Measurements from ENCODE around the gene WARS2.

The WARS2 gene

DNA sequence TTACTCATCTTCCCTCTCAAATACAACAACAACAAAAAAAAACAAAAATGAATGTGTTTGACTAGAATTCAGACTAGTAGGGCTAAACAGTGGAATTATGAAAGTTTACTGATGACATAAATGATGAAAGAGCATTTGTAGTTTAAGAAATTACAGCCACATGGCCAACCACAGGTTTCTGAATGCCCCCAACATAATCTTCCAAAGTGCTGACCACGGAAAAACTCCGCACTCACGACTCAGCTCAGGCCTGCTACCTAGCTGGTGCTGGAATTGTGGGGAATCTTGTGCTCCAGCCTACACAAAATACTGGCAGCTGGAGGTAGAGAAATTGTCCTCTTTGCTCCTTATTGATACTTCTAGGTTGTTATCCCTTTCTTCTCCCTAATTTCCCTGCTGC, 128.7 kb downstream of the WARS2 start:
- DNase-seq = no peak

DNA sequence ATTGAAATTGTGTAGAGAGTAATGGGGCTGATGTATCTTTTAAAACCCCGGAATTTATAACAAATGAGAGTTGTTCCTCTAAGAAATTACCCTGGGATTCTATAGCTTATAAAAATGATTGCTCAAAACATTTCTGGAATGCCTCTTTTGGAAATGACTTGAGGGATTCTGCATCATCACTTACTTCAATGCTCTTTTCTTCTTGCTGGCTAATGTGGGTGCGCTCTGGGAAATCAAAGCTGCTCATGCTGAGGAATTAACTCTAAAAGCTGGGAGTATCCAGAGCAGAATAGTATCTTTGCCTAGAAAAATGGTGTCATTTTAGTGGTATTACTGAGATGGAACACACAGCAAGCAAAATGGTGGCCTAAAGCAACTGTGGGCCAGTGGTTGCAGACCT, 129.3 kb downstream of the WARS2 start:
- no peak for DNase-seq

DNA sequence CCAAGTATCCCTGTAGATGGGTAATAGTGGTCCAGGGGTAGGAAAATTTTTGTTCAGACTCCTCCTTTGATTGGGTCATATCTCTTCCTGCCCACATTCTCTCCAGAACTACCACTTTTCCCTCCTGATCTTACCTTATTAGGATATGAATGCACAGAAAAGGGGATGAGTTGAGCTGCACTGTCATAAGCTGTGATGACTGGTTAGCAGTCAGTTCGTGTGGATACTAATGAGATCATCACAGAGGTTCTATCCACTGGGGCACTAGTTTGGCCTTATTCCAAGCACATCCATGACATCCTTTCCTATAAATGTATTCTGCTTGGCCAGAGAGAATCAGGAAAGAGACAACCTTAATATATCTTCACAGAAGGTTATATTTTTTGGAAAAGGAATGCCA, 130.3 kb downstream of the WARS2 start:
- no peak for DNase-seq

DNA sequence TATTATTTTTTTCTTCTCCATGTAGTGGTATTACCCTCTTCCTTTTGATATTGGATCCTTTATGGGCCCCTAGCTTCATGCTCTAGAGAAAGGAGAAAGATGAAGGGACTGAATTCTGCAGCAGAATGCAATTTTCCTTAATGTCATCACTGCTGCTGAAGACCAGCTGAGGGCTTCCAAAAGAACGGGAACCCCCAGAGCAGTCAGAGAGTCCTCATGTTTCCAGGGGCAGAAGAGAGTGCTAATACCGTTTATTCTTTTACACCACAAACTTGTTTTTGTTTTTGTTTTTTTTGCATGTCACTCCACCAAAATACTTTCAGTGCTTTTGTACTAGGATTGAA, 131.2 kb downstream of the WARS2 start:
- no peak for DNase-seq

DNA sequence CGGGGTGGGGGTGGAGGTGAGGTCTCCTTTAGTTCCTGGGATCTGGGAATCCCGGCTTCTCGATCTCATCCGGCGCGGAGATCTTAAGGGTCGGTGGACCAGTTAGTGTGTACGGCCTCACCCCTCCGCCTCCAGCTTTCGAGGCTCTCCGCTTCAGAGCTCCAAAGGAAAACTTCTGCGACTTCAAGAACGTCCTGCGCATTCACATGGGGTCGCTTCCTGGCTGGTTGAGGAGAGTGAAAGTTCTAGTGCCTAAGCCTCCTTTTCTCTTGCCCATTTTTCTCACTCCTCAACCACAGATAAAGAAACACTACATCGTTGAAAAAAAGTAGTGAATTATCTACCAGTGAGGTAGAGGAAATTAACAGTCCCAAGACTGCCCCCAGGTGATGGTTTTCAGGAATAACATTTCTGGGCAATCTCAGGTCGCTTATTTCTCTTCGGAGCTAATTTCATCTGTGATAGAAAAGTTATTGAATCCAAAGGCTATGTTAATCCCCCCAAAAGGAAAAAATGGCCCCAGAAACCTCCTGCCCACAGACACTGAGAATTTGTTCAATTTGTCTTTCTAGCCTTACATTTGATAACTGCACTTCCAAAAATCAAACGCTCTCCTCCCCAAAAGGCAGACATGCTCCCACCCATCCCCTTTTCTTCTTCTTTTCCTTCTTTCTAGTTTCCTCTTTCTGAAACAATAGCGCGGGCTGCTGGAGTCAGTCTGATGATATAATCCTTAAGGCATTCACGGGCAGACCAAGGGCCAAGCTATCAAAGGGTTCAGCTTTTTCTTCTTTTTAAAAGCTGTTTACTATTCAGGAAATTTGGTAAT, 131.8 kb downstream of the WARS2 start:
- DNase-seq = peak; percentile 13

DNA sequence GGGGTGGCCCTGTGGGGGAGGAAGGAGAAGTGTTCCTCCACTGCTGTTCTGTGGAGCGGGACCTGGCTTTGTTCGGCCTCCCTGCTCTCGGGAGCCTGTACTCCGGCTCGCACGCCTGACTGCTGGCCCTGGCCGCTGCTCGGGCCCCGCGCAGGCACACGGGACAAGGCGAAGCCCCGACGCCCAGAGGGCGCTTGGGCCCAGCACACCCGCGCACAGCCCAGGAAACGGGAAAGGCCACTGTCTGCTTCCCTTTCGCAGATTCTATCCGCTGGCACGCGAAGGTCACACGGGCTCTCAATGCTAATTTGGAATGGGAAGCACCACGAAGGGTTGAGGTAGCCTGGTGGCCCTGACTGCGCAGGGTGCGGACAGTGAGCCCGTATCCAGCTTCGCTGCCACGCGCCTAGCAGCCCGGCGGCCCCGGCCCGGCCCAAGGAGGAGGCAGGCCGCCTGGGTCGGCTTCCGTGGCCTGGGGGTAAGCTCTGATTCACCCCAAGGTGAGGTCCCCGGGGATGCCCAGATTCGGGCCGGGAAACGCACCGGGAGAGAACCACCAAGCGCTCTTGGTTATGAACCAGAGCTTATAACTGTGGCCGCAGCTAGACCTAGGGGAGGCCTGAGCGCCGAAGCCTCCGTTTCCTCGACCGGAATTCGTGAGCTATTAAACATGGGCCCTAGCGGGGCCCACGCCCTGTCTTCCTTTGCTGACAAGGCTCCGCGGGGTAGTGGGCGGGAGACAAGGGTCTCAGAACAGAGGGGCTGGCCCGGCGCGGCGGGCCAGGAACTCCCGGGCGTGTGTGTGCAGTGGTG, 132.6 kb downstream of the WARS2 start:
- DNase-seq = no peak

DNA sequence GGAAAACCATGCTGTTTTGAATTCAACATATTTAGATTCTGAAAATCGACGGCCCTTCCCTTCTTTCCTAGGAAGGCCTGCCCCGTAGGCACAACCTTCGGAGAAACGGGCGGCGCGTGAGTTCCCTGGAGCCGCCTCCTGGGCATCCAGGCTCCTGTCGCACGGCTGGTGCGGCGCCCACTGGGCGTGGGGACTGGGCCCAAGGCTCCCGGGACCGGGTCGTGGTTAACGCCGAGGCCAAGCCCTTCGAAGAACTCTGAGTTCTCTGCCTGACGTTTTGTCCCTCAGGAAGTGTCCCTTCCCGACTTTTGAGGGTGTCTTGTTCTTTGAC, 133.1 kb downstream of the WARS2 start:
- DNase-seq = no peak

DNA sequence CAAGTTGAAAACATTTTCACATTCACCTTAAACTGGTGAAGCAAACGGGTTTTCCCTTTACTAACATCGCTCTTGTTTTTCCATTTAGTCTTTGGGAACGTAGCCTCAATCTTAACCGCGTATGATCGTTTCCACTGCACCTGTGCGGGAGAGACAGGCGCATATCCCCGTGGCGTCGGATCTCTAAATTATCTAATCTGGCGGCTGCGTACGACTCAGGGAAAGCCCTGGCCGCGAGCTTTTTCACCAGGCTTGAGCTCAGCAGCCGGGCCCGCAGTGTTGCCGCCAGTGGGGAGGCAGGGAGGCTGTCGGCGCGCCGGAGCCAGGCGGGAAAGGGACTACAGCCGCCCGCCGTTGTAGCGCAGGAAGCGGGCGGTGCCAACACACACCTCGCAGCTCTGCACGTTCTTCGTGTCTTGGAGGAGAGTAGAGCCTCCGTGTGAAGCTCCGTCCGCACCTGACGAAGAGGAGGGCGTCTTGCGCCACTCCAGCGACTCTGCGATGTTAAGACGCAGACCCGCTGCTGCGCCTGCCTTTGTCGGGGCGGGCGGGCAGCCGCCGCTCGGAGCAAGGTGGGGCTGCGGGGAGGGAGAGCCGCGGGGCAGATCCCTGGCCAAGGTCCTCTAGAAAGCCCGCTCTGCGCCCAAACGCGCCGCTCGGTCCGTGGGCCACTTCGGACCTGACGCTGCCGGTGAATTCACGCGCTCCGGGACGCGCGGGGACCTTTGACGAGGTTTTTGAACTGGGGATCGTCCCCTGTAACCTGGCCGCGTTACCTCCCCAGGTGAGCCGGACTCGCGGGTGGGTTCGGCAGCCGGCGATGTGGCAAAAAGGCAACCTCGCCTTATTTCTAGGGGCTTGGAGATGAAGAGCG, 133.8 kb downstream of the WARS2 start:
- no peak for DNase-seq

DNA sequence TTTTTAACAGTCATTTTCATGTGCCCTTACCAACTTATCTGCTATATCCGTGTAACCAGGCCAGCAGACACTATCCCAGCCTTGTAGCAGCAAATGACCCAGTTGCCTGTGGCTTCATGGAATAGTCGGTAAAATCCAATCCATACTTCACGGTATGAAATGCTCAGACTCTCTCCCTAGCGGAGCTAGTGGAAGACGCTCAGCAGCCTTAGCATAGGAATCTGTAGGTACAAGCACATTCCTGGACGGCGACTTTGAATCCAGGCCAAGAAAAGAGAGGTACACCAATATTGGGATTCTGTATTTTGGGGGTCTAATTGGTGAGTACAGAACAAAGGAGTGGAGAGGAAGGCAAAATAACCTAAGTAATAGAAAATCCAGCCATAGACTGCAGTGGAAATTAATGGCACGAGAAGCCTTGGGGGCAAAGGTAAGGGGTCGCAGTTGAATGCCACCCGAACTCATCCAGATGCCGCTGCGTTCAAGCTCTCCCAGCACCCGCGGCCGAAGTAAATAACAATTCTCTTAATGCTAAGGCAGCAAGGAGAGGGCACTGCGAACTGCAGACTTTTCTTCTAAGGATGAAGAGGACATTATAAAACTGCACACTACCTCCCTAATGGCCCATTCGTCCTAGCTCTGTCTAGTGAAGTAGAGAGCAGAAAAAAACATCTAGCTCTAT, 134.6 kb downstream of the WARS2 start:
- DNase-seq = no peak

DNA sequence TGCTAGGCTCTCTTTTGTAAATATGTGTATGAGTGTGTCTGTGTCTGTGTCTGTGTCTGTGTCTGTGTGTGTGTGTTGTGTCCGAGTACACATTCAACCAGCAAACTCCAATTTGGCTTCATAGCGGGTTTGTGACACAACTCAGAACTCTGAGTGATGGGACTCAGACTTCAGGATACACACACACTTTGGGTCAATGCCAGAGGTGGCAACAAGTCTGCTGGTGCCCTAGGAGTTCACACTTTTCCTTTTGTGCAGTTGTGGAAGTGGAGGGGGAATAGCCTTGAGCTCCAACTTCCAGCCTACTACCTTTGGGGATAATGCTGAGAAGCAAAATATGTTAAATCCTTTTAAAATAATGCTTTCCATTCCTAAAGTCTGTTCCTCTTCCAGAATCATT, 135.7 kb downstream of the WARS2 start:
- no peak for DNase-seq

DNA sequence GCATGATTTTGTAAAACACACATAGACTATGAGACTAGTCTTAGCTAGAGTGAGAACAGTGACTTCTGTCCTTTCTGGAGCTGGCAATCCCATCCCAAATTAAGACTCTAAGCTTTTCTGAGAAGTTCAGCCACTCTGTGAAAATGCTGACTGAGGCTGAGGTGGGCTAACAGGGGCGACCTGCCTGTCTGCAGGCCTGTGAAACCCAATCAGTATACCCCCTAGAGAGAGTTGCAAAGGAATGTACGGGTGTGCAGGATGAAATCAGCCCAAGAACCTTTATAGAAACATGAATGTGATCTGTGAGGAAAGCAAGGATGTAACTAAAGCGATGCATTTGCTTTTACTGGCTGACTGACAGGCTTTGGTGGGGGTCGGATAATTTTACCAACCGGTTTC, 136.3 kb downstream of the WARS2 start:
- DNase-seq = no peak

DNA sequence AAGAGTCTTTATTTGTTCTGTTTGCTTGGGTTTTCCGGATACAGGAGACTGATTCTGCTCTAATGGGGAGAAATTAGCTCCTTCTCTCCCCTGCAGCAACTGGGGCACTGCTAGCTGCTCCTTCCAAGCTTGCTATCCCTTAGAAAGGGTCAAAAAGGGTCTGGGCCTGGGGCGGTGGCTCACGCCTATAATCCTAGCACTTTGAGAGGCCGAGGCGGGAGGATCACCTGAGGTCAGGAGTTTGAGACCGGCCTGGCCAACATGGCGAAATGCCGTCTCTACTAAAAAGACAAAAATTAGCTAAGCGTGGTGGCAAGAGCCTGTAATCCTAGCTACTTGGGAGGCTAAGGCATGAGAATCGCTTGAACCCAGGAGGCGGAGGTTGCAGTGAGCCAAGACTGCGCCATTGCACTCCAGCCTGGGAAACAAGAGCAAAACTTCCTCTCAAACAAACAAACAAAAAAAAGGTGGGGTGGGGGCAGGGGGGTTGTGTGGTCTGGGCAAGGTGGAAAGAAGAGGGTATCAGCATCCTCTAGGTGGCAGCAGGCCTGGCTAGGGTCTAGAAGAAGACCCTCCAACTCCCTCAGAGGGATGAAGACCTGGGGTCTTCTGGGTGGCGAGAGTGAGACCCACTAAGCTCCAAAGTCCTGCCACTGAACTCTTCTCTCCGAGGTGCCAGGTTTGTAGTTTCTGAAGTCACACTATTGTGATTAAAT, 136.9 kb downstream of the WARS2 start:
- DNase-seq = no peak

DNA sequence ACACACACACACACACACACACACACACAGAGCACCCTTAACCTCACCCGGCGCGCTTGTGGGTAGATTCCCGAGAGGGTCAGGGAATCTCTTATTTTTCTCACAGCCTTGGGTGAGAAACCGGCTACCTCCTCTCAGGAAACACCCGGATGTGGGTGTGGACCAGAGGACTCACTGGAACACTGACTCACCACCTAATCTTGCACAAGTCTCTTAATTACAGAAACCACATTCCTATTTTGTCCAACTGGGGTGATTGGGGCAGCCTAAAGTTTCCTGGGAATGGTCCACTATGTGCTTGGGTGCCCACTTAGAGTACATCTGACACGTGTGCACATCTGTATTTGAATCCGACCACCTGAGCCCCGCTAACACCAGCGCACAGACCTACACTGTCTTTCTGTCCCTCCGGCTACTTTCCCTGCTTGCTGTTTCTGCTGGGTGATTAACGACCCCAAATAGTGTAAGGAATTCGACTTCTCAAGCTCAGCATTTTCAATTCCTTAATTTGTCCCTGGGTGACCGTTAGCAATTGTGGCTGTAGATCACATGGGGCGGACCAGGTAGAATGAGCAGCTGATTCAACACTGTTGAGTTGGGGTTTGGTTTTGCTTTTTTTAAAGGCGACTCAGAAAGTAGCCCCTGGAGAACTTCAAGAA, 138.3 kb downstream of the WARS2 start:
- no peak for DNase-seq

DNA sequence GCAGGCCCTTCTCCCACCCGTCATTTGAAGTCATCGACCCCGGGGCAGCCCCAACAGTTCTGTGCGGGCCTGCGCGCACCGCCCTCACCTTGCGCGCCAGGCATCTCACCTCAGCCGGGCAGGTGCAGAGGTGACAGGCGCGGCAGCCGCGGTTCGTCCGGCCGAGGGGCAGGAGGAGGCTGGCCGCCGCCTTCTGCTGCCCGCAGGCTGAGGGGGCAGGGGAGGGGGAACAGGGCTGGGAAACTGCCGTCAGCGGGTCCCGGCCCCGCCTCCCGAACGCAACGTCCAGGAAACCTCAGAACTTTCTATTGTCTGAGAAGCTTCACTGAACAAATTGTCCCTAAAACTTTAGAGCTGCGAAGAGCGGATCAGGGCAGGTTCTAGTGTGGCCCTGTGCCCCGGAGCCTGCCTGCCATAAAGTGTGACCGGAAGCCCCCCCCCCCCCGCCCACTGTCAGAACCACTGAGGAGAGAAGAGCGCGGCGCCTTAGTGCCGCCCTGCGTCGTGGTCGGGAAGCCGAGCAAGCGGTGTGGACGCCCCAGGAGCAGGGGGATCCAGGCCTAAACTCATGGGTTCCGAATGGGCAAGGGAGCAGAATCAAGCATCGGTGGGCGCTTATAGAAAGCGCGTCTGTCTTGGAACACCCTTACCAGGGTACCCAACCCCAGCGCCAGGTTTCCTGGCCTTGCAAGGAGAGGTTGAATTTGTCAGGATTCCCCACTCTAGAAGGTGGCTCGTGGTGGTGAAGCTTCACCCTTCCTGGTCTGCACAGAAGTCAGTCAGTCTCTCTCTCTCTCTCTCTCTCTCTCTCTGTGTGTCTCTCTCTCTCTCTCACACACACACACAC, 139.0 kb downstream of the WARS2 start:
- DNase-seq = no peak

DNA sequence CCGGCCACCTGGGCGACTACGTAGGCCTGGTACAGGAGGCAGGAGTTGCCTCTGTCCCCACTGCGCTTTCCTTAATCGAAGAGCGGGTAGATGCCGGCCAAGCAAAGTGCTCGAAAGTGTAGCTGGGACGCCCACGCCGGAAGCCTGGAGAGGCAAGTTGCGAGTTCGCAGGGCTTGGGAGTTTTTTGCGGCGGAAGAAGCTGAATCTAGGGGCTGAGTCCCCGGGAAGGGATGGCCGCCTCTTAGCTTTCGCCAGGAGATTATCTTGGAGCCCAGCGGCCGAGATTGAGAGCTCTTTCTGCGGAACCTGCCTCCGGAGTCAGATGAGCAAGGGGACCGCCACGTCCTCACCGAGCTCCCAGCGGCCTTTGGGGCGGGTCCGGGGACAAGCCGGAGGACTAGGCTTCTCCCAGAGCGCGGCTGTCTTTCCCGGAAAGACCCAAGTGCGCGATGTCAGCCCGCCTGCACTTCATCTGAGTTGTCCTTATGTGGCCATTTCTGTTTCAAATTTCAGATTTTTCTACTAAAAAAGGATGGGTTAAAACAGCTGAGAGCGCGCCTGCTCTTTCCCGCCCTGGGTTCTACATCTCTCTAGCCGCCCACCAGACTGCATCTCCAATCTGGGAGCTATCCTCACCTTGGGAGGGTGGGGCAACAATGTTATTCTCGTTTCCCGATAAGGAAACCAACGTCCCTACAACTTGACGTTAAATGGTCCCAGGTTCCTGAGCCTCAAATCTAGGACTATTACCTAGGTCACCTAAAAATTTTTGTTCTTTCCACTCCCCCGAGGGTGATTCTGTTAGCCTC, 139.9 kb downstream of the WARS2 start:
- no peak for DNase-seq

DNA sequence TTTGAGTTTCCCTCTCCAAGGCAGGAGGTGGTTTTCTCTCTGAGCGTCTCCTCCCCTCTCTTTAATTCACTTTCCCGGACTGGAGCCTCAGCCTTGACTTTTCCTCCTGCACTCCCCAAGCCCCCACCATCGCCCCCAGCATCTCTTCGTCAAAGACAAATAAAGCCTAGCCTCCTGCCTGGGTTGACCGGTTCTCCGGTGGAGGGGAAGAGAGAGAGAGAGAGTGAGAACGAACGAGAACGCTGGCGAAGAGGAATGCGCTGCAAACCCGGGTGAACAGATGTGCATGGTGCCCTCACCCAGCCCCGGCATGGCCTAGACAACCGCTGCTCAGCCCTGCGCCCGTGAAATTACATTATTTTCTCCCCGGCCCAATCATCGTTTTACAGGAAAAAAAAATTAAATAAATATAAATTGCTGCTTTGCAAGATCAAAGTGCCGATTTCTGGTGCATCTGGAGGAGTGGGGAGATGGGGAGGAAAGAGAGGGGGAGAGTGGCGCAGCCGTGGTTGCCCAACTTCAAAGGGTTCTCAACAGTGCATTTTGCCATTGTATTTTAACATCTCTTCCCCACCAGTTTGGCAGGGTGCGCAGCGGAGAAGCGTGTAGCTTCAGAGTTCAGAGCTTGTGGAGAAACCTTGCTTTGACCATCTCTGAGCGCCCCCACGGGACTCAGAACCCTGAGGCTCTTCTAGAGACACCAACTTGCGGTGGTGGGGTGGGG, 140.9 kb downstream of the WARS2 start:
- DNase-seq = no peak

DNA sequence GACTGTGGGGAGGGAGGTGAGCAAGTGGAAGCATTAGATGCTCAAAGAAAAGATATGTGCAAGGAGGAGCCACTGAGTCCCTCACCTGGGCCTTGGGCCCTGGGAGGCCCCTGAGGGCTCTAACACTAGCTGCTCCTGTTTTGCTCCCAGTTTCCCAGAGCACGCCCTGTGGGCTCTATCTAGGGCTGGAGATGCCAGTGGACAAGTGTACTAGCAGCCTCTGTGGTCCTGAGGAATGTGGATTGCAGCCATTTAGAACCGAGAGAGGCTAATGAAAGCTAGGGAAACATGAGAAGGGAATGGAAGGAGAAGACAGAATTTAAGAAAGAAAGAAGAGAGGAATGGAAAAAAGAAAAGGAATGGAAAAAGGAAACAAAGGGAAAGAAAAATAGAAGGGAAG, 142.3 kb downstream of the WARS2 start:
- no peak for DNase-seq

DNA sequence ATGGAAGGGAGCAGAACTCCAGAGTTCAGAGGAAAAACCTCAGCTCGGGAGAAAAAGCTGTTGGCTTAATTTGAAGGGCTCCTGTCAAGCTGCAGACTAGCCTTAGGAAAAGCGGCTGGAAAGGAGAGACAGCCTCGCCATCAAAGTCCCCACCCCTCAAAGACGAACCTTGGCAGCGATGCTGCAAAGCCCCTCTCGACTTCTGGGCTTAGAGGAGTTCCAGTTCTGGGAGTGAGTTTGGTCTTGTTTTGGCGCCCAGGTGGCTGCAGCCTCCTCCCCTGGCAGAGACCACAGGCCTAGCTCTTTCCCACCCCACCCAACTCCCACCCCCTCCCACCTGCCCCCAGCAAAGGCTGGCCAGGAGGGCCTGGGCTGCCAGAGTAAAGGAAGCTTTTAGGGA, 143.2 kb downstream of the WARS2 start:
- DNase-seq = no peak

DNA sequence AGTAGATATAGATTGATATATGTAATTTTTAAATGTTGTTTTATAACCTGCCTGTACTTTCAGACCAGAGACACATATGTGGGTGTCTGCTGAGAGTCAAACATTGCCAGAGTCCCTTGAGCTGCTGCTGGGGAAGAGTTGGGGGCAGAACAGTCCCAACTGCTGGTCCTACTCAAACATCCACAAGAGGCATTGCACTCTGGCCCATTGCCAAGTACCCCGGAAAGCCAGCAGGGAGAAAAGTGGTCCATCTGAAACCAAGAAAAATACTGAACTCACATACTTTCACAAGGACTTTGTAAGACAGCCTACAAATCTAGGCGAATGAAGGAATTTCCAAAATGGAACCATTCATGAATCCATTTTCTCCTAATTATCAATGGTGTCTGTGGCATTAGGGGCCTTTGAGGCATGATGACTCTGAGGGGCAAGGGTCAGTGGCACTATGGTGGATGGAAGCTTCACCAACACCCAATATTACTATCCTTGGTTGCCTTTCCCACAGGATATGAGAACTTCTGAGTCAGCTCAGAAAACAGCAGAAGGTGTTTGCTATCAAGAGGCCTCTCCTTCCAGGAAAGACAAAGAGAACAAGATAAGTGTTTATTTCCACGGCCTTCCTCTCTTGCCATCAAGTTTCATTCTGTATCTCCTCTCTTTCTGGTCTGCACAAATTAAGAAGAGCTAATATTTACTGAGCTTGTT, 145.0 kb downstream of the WARS2 start:
- DNase-seq = no peak
